Suprapubic skin (tissue), 4 donors: ENCODE data around the gene APOBEC3F. TPM values are rescaled to one million over a fixed set of nuclear protein-coding genes. Genes with fewer than 3 reads are reported as not detected.
"Not testable (repeated sequence)": the region's sequence is repeated elsewhere in the genome, so short reads cannot be mapped to it uniquely, and the experiment has no call there.

Experiments used
- DNase-seq, 2 donors: peaks; one replicate each; pipeline ENCODE4 v3.0.0-alpha.2; 2019; ENCODE audit warnings: low spot score in 2 of 2
- H3K27ac ChIP-seq: fragments of 200-600 bp; sonication (generic); one replicate; pipeline ENCODE4 v1.5.1; 2019
- H3K27me3 ChIP-seq: fragments of 200-600 bp; sonication (generic); one replicate; pipeline ENCODE4 v1.5.1; 2019
- H3K36me3 ChIP-seq: fragments of 200-600 bp; sonication (generic); one replicate; pipeline ENCODE4 v1.5.1; 2019
- H3K4me1 ChIP-seq: fragments of 200-600 bp; sonication (generic); one replicate; pipeline ENCODE4 v1.5.1; 2019
- H3K4me3 ChIP-seq: fragments of 200-600 bp; sonication (generic); one replicate; pipeline ENCODE4 v1.5.1; 2019; ENCODE audit warnings: mild to moderate bottlenecking
- H3K9me3 ChIP-seq: fragments of 200-600 bp; sonication (generic); one replicate; pipeline ENCODE4 v1.5.1; 2019
- CTCF ChIP-seq, 2 donors: fragments of 200-600 bp in 1 of 2; fragments of 450-650 bp in 1 of 2; sonication (generic) in 1 of 2; IDR thresholded peaks; one replicate each; pipeline ENCODE4 v1.5.1; 2016 to 2019; ENCODE audit warnings: antibody characterized with exemption in 2 of 2, mild to moderate bottlenecking in 1 of 2, moderate library complexity in 1 of 2
- EP300 ChIP-seq: sonication (generic); formaldehyde crosslinking; IDR thresholded peaks from one replicate; pipeline ENCODE4 v1.6.1; 2017; ENCODE audit warnings: antibody characterized with exemption
- POLR2A ChIP-seq, 2 donors: fragments of 450-650 bp; IDR thresholded peaks; one replicate each; pipeline ENCODE4 v1.6.1; 2017; ENCODE audit warnings: antibody characterized with exemption in 2 of 2, mild to moderate bottlenecking in 2 of 2, moderate library complexity in 2 of 2
- POLR2AphosphoS5 ChIP-seq, 3 donors: sonication (generic); formaldehyde crosslinking; IDR thresholded peaks; one replicate each; pipeline ENCODE4 v1.6.1; 2017; ENCODE audit warnings: antibody characterized with exemption in 3 of 3
- WGBS: methylation state at CpG from one replicate; pipeline ENCODE4 v1.1.5; 2018; 5-methylcytosine and 5-hydroxymethylcytosine counted together
- total RNA-seq, 4 donors: library from RNA; depleted of rRNA; stranded (reverse); fragments of >200 nt; gene quantifications; one replicate each; pipeline ENCODE4 v1.1.0, GENCODE V29; 2016

APOBEC3F gene
- total RNA-seq, 4 donors from 2014 or later: 0.57 to 2.0 (median 1.4) TPM; not detected in 1

GRCh38 chr22:39039306-39040126, 1.1 kb upstream of the APOBEC3F start:
- Histone ChIP-seq H3K27ac (no peak overlapping the region), H3K4me1 (peaks cover 17% of the 10 kb centered on the region), H3K27me3 (no peaks in the 10 kb centered on the region), H3K36me3 (peaks cover 4% of the 10 kb centered on the region), H3K9me3 (no peaks in the 10 kb centered on the region), H3K4me3 (peak overlapping the region; percentile 57)
- 89% methylated on average over 19 of the region's 19 CpGs for WGBS
- TF ChIP-seq POLR2AphosphoS5 (IDR thresholded peaks at IDR 0.05) (no peak), EP300 (no peak), CTCF (IDR thresholded peaks at IDR 0.05) (no peak), POLR2A (IDR thresholded peaks at IDR 0.05) (no peak)
- no peak for DNase-seq

- Histone ChIP-seq H3K4me3 (peak overlapping the region; percentile 57), H3K4me1 (peaks cover 17% of the 10 kb centered on the region)
- not testable (repeated sequence) for DNase-seq, H3K9me3 ChIP-seq, H3K36me3 ChIP-seq, H3K27me3 ChIP-seq, H3K27ac ChIP-seq
- 48% methylated on average over 8 of the region's 14 CpGs for WGBS
Measured at GRCh38 chr22:39040155-39040537, 518 bp upstream of the APOBEC3F start.

- 96% methylated on average over 7 of the region's 7 CpGs for WGBS
Measured at GRCh38 chr22:39041908-39042307, 1.2 kb downstream of the APOBEC3F start.

GRCh38 chr22:39043063-39043462, 2.4 kb downstream of the APOBEC3F start:
- H3K4me1 ChIP-seq: peaks cover 17% of the 10 kb centered on the region
- H3K9me3 ChIP-seq, DNase-seq, H3K27ac ChIP-seq, H3K4me3 ChIP-seq, H3K36me3 ChIP-seq, H3K27me3 ChIP-seq: not testable (repeated sequence)
- 91% methylated on average over 18 of the region's 18 CpGs for WGBS

More at GRCh38 chr22:39041908-39042307, 1.2 kb downstream of the APOBEC3F start:
- H3K36me3 ChIP-seq: peaks cover 4% of the 10 kb centered on the region
- TF ChIP-seq POLR2A (IDR thresholded peaks at IDR 0.05) (no peak), POLR2AphosphoS5 (IDR thresholded peaks at IDR 0.05) (no peak), CTCF (IDR thresholded peaks at IDR 0.05) (no peak), EP300 (no peak)
- H3K27ac ChIP-seq: no peak overlapping the region
- H3K9me3 ChIP-seq: no peaks in the 10 kb centered on the region
- DNase-seq: no peak
- peaks cover 17% of the 10 kb centered on the region for H3K4me1 ChIP-seq
- H3K27me3 ChIP-seq: no peaks in the 10 kb centered on the region
- H3K4me3 ChIP-seq: no peak overlapping the region

GRCh38 chr22:39045136-39045535, 4.5 kb downstream of the APOBEC3F start:
- H3K4me3 ChIP-seq, H3K9me3 ChIP-seq, H3K36me3 ChIP-seq, H3K27me3 ChIP-seq, DNase-seq, H3K27ac ChIP-seq: not testable (repeated sequence)
- 77% methylated on average over 14 of the region's 14 CpGs for WGBS
- peaks cover 15% of the 10 kb centered on the region for H3K4me1 ChIP-seq

- WGBS: 85% methylated on average over 7 of the region's 7 CpGs
- H3K4me3 ChIP-seq, H3K4me1 ChIP-seq, H3K36me3 ChIP-seq, H3K27ac ChIP-seq, DNase-seq, H3K27me3 ChIP-seq, H3K9me3 ChIP-seq: not testable (repeated sequence)
Measured at GRCh38 chr22:39049486-39049885, 8.8 kb downstream of the APOBEC3F start.

GRCh38 chr22:39051844-39052495, 11.3 kb downstream of the APOBEC3F start:
- H3K36me3 ChIP-seq, H3K4me1 ChIP-seq, H3K27ac ChIP-seq, H3K4me3 ChIP-seq, H3K9me3 ChIP-seq, DNase-seq, H3K27me3 ChIP-seq: not testable (repeated sequence)
- WGBS: 74% methylated on average over 18 of the region's 18 CpGs
